GM04504 (cell line): ENCODE data around the gene LAMA5.

Experiments
- DNase-seq: peaks from one replicate; pipeline ENCODE4 v3.0.0-alpha.2; 2012; ENCODE audit warnings: low read depth

The LAMA5 gene

DNA sequence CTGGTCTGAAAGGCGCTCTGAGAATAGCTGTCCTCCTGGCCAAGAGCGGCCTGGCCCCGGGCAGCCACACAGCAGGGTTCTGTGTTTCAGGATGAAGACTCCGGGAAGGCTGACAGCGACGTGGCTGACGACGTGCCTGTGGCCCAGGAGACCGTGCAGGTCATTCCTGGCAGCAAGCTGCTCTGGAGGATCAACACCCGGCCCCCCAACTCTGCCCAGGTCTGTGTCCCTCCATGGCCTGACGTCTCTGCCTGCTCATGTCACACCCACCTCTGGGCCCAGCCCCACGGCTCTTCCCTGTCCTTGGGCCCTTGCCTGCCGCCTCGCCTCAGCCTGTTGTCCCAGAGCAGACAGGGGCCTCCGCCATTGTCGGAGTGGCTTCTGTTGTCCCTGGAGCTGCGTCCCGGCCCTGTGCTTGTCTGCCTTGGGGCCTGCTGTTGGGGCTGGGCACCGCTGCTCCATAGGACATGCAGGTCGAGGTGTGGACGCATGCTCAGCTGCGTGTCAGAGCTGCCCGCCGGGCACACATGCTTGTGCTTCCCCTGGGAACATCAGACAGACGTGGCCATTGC is 80.5 kb downstream of the LAMA5 start:
- DNase-seq, result no peak

DNA sequence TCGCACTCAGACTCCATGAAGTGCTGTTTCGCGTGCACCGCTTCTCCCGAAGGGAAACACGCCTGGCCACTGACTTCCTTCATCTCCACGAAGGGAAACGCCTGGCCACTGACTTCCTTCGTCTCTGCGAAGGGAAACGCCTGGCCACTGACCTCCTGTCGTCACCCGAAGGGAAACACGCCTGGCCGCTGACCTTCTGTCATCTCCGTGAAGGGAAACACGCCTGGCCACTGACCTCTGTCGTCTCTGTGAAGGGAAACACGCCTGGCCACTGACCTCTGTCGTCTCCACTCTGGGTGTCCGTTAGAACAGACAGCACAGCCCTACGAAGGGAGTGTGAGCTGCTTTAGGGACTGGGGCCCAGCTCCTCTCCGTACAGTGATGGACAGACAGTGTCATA is 81.4 kb downstream of the LAMA5 start:
- DNase-seq, result no peak

DNA sequence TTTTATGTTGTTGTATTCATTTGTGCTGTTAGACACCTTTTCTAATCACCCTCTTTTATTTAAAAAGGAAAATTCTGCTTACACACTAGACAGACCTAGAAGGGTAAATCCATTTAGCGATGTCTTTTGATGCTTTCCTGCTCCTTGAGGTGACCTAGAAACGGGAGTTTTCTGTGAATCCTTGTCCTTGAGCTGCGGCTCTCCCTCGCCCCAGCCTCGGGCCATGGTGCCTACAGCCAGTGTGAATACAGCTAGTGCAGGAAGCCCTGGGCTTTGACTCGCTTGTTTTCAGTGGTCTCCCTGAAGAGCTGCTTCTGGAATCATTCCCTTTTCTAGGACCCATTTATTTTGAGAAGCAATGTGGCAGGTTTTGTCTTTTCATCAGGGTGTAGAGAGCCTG is 82.0 kb downstream of the LAMA5 start:
- DNase-seq, result no peak

DNA sequence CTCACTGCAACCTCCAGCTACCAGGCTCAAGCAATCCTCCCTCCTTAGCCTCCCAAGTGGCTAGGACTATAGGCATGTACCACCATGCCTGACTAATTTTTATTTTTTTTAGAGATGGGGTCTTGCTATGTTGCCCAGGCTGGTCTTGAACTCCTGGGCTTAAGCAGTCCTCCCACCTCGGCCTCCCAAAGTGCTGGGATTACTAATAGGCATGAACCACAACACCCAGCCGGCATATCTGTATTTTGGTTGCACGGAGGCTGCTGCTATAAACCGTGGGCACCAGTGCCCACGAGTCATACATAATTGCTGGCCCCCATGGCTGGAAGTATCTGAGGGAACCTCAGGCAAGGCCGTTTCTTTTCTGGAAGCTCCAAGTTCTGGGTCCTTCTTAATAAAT is 82.7 kb downstream of the LAMA5 start:
- DNase-seq, result no peak

DNA sequence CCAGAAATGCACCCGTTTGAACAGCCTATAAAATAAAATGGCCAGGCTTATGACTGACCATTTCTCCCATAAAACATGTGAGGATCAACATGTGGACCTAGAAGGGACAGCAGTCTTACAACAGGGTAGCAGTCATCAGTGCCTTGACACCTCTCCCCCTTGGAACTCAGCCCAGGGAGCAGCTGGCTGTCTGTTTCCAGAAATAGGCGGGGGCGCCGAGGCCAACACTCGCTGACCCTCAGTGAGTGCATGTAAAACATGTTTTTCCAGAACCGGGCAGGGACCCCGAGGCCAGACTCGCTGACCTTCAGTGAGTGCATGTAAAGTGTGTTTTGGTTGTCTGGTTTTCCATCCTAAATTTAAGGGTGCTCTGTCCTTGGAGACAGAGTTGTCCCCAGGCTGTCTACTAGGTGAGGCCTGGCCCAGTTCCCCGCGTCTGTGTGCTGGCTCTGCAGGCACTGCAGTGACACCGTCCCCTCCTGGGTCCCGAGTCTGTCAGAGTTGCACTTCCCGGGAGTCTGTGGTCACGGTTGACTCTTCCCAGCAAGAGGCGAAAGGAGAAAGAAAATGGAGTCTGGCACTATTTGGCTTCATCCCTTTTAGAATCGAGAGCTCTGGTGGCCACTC is 84.1 kb downstream of the LAMA5 start:
- no peak for DNase-seq

DNA sequence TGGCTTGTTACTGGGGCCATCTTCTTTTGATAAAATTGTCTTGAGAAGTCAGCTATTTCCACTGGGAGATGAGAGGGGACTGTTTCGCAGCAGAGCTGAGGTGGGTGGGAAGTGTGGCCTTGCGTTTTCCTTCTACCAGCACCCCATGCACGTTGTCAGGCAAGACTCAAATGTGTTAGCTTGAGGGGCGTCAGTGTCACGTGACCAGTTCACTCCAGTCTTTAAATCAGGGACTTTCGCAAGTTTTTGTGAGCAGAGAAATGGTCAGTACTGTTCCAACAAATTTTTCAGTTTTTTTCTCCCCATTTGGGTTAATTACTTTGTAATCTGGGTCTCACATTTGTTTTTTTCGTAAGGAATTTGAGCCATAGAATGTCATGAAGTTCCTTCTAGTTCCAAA is 85.0 kb downstream of the LAMA5 start:
- no peak for DNase-seq

DNA sequence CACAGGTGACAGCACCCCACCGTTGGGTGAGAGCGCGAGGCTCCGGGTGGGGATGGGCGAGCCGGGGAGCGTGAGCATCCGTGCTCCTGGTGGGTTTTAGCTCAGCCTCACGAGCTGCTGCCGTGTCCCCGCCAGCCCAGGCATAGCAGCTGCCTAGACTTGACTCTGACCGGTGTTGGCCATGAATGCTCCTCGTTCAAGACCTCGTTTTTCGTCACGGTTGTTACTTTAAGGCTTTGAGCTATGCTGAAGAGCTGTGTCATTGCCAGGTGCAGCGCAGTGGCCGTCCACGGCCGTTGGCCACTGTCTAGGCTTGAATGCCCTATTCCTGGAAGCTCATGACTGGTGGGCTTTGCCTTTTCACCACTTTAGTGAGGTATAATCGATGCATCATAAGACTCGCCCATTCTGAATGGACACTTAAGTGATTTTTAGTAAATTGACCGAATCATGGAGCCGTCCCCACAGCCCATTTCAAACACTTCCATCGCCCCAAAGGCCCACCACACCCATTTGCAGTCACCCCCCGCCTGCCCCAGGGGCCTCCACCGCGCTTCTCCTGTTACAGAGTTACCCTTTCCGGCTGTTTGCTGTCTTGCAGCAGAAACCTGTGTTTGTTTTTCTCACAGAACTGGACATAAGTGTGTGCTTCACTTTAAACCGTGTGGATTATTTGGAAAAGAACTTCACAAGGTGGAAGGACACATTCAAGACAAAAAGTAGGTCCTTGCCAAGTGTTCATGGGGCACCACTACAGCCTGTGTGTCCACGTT is 85.8 kb downstream of the LAMA5 start:
- DNase-seq, result no peak

DNA sequence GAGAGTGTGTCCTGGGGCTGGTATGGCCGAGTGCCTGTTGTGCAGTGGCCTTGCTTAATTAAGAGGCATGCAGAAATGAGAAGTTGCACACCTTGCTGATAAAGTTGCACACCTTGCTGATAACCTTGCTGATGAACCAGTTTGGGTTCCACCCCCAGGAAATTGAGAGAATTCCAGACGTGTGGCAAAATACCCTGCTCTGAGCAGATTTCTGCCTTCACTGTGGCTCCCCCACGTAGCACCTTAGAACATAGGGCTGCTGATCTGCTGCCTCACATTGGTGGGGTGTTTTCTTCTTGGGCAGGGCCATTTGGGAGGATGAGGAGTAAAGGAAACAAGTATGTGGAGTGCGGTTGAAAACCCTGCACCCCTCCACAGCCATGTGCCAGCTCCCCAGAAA is 86.8 kb downstream of the LAMA5 start:
- no peak for DNase-seq

DNA sequence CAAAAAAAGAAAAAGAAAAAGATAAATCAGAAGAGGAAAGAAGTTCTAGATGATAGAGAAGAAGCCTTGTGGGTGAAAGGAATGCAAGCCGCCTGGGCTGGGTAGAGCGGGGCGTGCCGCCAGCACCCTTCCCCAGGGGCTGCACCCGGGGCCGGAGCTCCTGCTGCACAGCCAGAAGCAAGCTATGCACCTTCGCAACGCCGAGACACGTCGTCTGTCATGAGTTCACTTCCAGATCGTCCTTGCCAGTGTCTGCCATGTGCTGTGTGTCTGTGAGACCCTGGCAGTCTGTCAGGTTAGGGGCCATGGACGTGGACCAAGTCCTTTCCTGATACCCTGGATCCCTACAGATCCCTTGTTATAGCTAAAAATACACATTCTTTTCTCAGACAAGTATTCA is 89.9 kb downstream of the LAMA5 start:
- no peak for DNase-seq

DNA sequence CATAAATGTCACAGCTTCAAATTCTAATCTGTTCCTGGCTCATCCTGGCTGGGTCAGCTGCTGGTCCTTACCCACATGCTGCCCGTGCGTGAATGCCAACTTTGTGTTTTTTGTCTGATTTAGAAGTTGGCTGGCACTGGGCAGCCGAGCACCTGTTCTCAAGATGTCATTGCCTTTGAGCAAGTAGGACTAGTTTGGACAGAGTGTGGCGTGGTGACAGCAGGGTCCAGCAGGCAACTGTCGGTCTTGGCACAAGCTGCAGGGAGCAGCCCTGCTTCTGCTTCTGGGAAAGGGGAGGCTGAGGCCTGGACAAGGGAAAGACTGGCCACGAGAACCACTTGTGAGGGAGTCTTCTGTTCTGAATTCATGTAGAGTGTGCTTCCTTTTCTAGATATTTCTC is 90.7 kb downstream of the LAMA5 start:
- DNase-seq, result no peak

DNA sequence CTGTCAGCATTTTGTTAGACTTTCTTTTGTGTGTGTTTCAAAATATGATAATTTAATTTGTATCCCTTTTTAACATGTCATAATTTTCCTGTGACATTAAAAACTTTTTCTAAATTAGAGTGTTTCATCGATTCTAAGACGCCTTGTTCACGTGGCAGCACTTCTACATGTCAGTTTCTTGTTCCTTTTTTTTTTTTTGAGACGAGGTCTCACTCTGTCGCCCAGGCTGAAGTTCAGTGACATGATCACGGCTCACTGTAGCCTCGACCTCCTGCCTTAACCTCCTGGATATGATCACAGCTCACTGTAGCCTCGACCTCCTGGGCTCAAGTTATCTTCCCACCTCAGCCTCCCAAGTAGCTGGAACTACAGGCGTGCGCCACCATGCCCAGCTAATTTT is 91.9 kb downstream of the LAMA5 start:
- no peak for DNase-seq

DNA sequence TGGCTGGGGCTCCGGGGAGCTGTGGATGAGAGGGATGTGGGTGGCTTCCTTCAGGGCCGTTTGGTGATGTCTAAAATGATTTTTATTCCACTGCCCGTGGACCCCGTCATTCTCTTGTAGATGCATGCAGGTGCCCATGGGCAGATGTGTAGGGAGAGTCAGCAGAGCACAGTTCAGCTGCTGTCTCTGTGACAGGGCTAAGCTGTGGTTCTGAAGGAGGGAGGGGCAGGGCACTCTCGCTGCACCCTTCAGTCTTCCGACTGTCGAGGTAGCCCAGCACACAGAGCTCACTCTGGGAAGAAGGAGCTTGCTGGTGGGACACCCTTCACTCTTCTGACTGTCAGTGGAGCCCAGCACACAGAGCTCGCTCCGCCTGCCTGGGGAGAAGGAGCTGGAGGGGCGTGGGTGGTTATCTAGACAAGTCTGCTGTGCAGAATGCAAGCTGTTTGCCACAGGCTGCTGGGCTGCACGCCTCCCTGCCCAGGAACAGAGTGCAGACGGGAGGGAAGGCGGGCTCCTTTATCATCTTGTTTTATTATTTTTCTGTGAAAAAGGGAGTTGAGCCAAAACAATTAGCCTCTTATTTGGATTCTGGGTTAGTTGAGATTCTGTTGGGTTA is 92.7 kb downstream of the LAMA5 start:
- no peak for DNase-seq

DNA sequence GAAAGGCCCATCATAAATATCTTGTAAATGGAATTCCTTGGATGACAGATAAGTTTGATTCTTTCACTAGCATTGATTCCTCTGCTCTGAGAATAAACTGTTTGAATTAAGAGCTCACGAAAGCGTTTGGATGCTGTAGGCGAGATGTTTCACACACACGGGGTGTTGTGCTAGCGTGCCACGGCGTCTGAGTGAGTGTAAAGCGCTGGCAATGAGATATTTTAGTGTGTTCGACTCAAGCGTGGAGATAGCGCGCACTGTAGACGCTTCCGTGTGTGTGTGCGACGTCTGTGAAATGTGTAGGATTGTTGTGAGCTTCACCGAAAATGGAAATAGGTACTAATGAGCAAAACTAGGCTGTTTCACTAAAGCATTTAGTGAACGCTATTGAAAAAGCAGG is 93.7 kb downstream of the LAMA5 start:
- no peak for DNase-seq

DNA sequence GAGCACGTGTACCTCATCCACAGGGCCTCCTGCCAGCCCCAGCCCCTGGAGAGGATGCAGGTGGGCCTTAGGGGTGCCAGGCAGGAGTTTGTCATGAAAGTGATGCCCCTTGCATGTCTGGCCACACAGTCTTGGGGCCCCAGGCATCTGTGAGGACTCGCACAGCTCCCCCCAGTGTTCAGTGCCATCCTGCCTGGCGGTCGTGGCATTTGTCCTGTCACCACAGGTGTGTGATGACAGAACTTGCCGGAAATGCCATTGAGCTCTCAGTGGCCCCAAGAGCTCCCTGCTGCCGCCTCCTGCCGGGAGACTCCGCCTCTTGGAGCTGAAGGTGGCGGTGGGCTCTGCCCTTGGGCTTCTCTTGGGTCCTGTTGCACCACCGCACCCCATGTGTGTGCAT is 94.9 kb downstream of the LAMA5 start:
- no peak for DNase-seq

DNA sequence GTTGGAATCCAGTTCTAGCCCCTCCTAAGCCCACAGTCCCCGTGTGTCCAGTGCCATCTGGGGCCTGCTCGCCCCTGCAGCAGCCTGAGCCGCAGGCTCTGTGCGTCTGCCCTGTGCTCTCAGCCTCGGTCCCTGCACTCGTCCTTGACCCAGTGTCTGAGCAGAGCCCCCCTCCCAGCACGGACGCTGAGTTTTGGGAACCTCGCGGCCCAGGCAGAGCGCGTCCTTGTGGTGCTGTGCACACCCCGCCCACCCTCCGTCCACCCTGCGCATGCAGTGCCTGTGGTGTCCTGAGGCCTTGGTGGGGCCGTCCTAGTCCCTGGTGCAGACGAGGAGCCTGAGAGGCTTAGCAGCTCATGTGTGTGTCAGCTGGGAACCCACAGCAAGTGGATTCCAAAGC is 97.2 kb downstream of the LAMA5 start:
- no peak for DNase-seq

DNA sequence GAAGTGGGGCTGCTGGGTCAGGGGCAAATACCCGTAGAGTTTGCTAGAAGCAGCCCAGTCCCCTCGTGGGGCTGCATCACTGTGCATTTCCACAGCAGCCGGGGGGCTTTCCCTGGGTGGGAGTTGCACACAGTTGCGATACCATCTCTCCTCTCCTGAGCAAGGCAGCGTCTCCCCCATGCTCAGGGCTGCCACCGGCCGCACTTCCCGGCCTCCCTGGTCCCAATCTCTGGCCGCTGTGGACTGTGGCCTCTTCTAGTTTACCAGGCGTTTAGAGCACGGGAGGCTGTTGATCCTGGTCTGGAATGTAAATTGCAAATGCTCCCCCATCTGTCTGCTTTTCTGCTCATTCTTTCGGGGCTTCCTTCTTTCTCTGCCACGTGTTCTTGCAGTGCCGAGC is 97.7 kb downstream of the LAMA5 start:
- no peak for DNase-seq

DNA sequence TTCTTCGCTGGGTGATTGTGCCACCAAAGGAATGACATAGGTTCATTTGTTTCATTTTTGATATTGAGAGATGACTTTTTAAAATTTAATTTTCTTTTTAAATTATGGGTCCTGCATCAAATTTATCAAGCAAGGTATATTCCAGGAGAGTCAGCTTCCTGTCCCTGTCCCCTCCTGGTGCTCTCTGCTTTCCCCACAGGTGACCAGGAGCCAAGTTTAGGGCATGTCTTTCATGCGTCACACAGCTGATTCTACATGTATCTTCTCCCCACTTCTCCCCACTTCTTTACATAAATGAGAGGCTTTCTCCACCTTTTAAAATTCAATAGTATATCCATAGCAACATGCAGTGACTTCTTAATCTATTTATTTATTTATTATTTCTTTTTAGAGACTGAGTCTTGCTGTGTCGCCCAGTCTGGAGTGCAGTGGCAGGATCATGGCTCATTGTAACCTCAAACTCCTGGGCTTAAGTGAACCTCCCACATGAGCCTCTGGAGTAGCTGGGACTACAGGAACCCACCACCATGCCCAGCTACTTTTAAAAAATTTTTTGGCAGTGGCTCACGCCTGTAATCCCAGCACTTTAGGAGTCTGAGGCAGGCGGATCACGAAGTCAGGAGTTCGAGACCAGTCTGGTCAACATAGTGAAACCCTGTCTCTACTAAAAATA is 98.7 kb downstream of the LAMA5 start:
- DNase-seq, result no peak

DNA sequence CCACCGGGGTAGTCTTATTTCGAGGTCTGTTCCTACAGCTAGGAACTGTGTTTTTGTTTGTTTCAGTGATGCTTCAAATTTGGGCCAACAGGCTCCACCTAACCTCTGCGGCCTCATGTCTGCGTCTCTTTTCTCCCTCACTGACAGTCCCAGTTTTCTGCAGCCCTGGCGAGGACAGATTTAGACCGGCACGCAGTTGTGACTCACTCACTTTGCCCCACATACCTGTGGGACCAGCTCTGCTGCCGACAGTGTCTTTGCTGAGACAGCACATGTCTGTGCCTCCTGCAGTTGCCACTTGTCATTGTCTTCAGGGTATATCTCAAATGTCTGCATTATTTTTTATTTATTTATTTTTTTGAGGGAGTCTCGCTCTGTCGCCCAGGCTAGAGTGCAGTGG is 99.6 kb downstream of the LAMA5 start:
- no peak for DNase-seq

DNA sequence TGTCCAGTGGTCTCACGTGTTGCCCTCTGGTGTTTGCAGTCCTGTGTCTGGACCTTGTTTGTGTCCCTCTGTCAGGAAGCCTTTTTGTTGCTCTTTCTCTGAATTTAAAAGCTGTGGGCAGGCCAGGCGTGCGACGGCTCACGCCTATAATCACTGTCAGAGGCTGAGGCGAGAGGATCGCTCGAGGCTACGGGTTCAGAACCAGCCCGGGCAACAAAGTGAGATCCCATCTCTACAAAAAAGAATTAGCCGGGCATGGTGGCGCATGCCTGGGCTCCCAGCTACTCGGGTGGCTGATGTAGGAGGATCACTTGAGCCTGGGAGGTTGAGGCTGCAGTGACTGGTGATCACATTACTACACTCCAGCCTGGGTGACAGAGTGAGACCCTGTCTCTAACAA is 100.3 kb downstream of the LAMA5 start:
- no peak for DNase-seq

DNA sequence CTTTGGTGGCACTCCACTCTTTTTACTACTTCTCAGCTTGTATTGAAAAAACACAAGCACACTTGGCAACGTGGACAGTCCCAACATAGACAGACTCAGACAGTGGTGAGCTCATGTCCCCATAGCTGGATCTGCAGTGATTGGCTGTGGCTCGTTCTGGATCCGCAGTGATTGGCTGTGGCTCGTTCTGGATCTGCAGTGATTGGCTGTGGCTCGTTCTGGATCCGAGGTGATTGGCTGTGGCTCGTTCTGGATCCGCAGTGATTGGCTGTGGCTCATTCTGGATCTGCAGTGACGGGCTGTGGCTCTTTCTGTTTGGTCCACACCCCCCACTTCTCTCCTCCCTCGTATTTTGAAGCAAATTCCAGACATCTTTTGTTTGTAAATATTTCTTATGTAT is 100.8 kb downstream of the LAMA5 start:
- DNase-seq, result no peak

DNA sequence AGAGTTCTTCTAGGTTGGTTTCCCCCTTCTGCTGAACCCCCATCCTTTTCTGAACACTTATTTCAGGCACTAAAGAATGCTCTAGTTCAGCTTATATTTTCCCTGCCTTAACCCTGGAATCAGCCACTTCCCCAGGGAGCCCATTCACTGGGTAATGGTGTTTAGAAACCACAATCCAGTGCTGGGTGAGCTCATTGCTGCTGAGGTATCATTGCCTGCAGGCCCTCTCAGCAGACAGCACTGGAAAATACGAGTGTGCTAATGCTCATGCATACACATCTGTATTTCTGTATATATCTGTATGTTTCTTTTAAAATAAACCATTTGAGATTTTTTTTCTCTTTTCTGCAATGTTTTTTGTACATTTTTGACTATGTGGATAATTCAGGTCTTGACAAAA is 101.7 kb downstream of the LAMA5 start:
- DNase-seq, result no peak

DNA sequence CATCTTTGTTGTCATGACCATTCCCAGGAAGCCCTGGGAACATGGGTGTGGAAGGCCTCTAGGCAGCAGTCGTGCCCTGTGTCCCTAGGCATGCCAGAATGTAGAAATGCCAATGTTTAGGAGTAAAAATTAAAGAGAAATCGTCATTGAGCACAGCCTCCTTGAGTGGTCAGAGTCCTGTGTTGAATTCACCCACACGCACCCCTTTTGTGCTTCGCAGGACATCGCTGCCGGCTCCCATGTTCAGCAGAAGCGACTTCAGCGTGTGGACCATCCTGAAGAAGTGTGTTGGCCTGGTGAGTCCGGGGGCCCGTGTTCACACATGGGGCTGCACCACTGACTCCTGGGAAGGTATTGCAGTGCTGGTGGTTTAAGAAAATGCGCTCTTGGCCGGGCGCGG is 103.7 kb downstream of the LAMA5 start:
- no peak for DNase-seq

DNA sequence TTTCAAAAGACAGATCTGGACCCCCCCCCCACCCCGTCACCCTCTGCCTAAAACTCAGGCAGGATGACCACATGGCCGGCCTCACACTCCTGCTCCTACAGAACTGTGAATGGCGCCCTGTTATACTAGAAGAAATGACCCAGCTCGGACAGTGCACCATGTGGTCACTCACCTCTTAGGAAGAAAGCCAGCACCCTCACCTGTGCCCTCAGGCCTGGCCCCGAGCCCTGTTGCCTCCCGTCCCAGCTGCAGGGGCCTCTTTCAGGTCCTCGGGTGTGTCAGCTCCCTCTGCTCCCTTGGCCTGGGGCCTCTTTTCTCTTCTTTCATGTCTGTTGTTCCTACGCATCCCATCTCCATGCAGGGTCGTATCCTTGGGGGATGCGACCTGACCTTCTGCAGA is 105.0 kb downstream of the LAMA5 start:
- no peak for DNase-seq
